ENCODE data around the gene PPP2R2C. TPM values are rescaled to one million over a fixed set of nuclear protein-coding genes. Genes with fewer than 3 reads are reported as not detected.

The PPP2R2C gene
- total RNA-seq, 6 experiments from 2014 or later = 0.12 to 0.27 TPM; not detected in 4

DNA sequence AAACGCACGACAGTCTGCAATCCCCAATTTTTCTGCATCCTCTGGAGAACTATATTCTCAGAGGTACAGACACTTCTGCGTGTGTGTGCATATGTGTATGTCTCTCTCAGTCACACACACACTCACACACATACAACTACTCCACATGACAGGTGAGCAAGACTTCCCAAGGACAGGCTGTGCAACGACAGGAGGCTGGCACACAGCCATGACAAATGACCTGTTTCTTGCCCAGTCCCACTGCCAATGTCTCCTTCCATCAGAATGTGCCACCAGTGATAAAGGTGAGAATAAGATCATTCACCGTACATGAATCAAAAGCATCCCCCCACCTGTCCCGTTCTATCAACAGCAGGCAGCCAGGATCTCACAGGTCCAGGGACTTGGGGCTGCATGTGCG lies 52.4 kb downstream of the PPP2R2C start:
- intact Hi-C loops (cut with DNase I) = no loop called here
- H3K36me3 ChIP-seq = no peaks in the 10 kb centered on the region
- H3K4me1 ChIP-seq = no peaks in the 10 kb centered on the region
- no peak overlapping the region for H3K27ac ChIP-seq
- ATAC-seq = no peak
- H3K4me3 ChIP-seq = no peak overlapping the region
- TF ChIP-seq POLR2A (IDR thresholded peaks at IDR 0.05) = no peak
- TF ChIP-seq, protein P1, sequence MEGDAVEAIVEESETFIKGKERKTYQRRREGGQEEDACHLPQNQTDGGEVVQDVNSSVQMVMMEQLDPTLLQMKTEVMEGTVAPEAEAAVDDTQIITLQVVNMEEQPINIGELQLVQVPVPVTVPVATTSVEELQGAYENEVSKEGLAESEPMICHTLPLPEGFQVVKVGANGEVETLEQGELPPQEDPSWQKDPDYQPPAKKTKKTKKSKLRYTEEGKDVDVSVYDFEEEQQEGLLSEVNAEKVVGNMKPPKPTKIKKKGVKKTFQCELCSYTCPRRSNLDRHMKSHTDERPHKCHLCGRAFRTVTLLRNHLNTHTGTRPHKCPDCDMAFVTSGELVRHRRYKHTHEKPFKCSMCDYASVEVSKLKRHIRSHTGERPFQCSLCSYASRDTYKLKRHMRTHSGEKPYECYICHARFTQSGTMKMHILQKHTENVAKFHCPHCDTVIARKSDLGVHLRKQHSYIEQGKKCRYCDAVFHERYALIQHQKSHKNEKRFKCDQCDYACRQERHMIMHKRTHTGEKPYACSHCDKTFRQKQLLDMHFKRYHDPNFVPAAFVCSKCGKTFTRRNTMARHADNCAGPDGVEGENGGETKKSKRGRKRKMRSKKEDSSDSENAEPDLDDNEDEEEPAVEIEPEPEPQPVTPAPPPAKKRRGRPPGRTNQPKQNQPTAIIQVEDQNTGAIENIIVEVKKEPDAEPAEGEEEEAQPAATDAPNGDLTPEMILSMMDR (IDR thresholded peaks at IDR 0.05) = no peak
- no peaks in the 10 kb centered on the region for H3K9me3 ChIP-seq
- WGBS (ENCODE audit: insufficient coverage, low coverage, low lambda C conversion rate, missing lambda C conversion rate) = 48% methylated on average over 6 of the region's 7 CpGs
- H3K27me3 ChIP-seq = no peaks in the 10 kb centered on the region
- DNase-seq = no peak

DNA sequence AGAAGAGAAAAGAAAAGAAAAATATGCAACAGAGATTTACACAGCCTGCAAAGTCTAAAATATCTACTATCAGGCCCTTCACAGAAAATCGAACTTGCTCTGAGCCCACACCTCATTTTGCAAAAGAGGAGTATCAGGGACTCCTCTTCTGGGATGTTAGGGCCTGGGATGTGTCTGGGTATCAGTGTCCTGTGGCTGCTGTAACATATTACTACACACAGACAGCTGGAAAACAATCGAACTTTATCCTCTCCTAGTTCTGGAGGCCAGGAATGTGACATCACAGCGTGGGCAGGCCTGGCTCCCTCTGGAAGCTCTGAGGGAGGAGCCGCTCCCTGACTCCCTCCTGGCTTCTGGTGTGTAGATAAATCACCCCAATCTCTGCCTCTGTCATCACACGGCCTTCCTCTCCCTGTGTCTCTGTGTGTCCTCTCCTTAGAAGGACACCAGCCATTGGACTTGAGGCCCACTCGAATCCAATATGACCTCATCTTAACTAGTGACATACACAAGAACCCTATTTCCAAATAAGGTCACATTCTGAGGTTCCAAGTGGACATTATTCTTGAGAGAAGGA lies 52.9 kb downstream of the PPP2R2C start:
- DNase-seq (no peak), ATAC-seq (no peak)
- 39% methylated on average over 3 of the region's 6 CpGs for WGBS (ENCODE audit: insufficient coverage, low coverage, low lambda C conversion rate, missing lambda C conversion rate)
- no peak overlapping the region for H3K27ac ChIP-seq
- intact Hi-C loops (cut with DNase I) = no loop called here
- no peak overlapping the region for H3K4me3 ChIP-seq
- no peaks in the 10 kb centered on the region for H3K36me3 ChIP-seq
- H3K27me3 ChIP-seq = no peaks in the 10 kb centered on the region
- no peak for TF ChIP-seq POLR2A (IDR thresholded peaks at IDR 0.05)
- TF ChIP-seq, protein P1 (IDR thresholded peaks at IDR 0.05) = no peak
- H3K9me3 ChIP-seq = no peaks in the 10 kb centered on the region
- H3K4me1 ChIP-seq = no peaks in the 10 kb centered on the region

DNA sequence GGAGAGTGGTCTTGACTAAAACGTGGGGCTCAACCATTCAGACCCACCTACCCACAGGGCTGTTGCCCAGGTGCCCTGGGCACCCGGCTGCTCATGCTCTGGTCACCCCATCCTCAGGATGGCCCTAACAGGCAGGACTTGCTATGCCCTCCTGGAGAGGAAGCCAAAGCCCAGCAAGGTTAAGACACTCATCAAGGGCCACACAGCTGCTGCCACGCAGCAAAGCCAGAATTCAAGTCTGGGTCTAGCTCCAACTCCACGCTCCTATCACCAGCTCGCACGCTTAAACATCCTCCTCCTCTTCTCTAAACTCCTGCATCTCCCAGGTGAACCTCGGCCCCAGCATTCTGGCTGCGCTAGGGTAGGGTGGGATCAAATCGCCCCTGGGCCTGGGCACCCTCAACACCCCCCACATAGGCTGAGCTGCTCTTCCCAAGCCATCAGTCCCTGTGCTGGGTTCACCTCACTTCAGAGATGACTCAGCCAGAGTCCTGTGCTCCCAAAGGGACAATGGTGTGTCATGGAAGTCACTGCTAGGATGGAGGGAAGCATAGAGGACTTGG lies 54.1 kb downstream of the PPP2R2C start:
- TF ChIP-seq, protein P1 (IDR thresholded peaks at IDR 0.05) = no peak
- no peak for TF ChIP-seq POLR2A (IDR thresholded peaks at IDR 0.05)
- 71% methylated on average over 5 of the region's 9 CpGs for WGBS (ENCODE audit: insufficient coverage, low coverage, low lambda C conversion rate, missing lambda C conversion rate)
- no peak overlapping the region for H3K4me3 ChIP-seq
- no peaks in the 10 kb centered on the region for H3K36me3 ChIP-seq
- H3K27me3 ChIP-seq = no peaks in the 10 kb centered on the region
- H3K4me1 ChIP-seq = no peaks in the 10 kb centered on the region
- intact Hi-C loops (cut with DNase I) = no loop called here
- H3K27ac ChIP-seq = no peak overlapping the region
- DNase-seq (no peak), ATAC-seq (no peak)
- no peaks in the 10 kb centered on the region for H3K9me3 ChIP-seq

DNA sequence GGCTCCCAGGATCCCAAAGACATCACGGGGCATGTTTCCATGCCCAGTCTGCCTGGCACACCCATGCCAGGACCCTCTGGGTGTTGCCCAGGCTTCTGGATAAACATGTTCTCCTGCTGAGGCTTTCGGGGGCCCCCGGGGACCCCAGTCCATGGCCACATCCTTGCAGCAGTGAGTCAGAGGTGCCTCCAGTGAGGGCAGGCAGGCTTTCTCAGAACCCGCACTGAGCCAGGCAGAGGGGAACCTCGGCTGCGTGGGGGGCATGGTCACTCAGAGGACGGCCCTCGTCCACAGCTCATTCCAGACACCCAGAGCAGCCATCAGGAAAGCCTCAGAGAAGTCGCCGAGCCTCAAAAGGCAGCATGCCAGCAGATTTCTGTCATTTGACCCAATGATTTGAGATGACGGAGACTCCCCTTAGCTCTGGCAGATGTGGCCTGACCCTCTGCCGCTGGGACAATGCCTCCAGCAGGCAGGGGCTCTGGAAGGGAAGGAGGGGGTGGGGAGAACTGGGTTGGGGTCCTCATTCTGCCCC lies 54.8 kb downstream of the PPP2R2C start:
- H3K27ac ChIP-seq = no peak overlapping the region
- 32% methylated on average over 9 of the region's 12 CpGs for WGBS (ENCODE audit: insufficient coverage, low coverage, low lambda C conversion rate, missing lambda C conversion rate)
- DNase-seq (no peak), ATAC-seq (no peak)
- TF ChIP-seq, protein P1 (IDR thresholded peaks at IDR 0.05) = no peak
- TF ChIP-seq POLR2A (IDR thresholded peaks at IDR 0.05) = no peak
- no peaks in the 10 kb centered on the region for H3K4me1 ChIP-seq
- H3K36me3 ChIP-seq = no peaks in the 10 kb centered on the region
- no peaks in the 10 kb centered on the region for H3K9me3 ChIP-seq
- H3K27me3 ChIP-seq = no peaks in the 10 kb centered on the region
- no peak overlapping the region for H3K4me3 ChIP-seq
- intact Hi-C loops (cut with DNase I) = no loop called here

All from right lobe of liver (tissue), 6 donors.